Stimulated activated CD4-positive, alpha-beta T cell treated with anti-CD3 and anti-CD28 coated beads, TNF-alpha, amount 100 ng/mL, for 1 hour (primary cell): ENCODE measurements around the gene KRTAP4-8.
"Not testable (repeated sequence)": the region's sequence is repeated elsewhere in the genome, so short reads cannot be mapped to it uniquely, and the experiment has no call there.

Experiments used
- DNase-seq, 3 donors: peaks; one replicate each; pipeline ENCODE4 v3.0.0-alpha.2; 2020; ENCODE audit warnings: low read depth in 3 of 3, low spot score in 1 of 3

Gene KRTAP4-8

DNA sequence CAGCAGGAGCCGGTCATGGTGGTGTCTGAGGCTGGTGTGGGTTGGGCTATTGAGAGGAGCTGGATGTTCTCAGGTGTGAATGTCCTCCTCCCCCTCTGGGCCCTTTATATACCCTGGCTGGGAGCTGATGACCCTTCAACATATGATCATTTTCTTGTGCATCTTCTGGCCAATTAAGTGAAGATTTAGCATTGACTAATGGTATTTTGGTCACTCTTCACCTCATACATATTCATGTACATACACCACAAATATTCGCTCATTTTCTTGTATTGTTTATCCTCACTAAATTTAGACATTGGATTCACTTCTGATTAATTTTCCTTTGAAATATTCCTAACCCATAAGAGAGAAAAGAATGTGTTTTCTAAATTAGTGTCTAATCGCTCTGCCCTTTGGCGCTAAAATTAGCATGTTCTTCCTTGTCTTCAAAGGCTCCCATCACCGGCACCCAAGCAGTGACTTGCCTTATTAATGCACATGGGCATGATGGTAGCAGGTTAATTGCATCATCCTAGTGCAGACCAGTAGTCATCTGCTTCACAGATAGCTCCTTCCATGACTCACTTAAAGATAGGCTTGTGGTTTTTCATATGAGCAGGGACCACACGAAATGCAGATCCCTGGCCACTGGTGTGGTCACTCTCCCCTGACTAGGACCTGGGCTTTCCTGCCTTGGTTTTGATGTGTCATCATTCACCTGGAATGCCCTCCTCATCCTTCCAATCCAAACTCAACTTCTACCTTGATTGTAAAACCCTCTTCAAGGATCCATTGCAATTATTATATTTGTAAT, 31.9 kb downstream of the KRTAP4-8 start, which contains the start of gene KRTAP2-4:
KRTAP2-4 (minus strand) TSS at position 51 of the 796 bp plus-strand sequence; CDS start at position 17, 34 bp downstream.
- DNase-seq: no peak

DNA sequence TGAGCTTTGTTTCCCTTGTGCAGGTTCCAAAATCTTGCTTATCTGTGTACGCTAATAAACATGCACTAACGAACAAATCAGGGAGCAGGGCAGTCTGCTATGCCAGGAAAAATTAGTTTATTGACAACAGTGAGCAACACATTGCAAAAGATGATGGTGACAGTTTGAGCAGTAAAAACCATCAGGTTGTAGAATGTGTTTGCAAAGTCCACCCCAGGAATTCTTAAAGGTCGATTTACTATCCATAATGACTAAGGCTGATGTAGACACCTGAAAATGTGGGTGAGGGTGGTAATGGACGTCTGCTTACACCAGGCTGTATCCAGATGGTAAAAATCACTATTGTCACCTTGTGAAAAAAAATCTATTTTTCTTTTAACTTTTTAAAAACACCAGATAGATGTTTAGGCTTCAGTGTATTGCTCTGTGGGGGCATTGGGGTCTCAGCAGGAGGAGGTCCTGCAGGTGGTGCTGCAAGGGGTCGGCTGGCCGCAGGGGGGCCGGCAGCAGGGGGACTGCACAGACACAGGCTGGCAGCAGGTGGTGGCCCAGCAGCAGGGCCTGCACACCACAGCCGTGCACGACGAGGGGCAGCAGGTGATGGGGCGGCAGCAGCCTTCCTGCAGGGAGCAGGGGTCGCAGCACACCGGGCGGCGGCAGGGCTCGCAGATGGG, 32.8 kb downstream of the KRTAP4-8 start:
- DNase-seq: not testable (repeated sequence)

DNA sequence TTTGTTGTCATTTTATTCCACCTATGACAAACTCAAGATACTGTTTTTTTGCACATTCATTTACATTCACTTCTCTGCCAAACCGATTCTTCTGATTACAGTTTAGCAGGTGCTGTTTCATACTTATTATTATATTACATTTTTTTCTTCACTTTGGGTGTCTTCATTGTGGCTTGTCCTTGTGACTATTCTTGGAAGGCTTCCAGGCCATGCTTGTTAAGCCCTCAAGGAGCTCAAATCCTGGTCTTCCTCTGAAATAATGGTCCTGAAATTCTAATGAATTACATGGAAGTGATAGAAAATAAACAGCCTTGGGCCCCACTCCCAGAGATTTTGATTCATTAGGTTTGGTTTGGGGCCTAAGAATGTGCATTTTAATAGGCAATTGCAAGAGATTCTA, 33.6 kb downstream of the KRTAP4-8 start:
- no peak for DNase-seq

DNA sequence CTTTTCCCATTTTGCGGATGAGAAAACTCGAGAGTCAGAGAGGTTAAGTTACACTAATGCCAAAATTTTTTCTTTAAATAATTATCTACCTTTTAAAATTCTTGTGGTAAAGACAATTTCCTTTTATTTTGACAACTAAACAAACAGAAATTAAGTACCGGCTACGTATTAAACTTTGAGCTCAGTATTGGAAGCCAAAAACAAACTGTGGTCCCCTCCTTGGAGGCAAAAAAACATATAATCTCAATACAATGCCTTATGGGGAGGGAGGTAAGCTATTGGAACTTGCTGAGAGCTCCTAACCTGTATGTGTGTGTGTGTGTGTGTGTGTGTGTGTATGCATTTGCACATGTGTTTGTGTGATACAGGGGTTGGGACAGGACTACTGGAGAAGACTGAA, 34.5 kb downstream of the KRTAP4-8 start:
- no peak for DNase-seq

DNA sequence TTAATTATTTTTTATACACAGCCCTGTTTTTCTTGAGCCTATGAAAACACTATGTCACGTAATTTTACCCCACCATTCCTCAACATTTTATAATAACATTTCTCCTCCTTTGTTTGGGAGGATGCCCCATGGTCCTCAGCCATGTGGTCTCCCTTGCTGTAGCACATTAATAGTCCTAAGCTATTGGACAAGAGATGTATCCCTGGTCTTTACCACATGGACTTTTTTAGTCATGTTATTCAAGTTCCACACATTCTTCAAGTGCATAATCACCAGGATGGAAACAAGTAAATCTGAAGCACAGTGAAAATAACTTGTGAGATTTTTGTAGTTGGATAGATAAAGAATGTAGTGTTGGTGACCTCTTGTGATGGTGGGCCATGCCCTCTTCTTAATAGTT, 36.0 kb downstream of the KRTAP4-8 start:
- no peak for DNase-seq

DNA sequence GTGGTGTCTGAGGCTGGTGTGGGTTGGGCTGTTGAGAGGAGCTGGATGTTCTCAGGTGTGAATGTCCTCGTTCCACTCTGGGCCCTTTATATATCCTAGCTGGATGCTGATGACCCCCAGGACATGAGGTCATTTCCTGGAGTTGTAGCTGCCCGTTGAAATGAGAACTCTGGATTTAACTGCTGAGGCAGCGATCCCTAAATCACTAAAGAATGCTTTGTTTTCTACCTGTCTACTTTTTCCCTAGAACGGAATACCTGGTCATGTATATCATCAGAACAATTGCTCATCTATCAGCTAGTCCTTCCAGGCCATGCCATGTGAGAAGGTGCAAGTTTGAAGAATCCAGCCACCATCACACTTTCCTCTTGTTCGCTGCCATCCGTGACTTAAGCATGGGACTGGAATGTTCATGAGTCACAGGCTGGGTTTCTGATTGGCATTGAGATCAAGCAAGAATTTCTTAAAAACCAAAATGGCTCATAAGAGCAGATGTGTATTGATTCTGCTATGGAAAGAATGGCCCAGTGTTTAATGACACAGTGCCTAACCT, 37.8 kb downstream of the KRTAP4-8 start, which contains the start of gene KRTAP2-3:
KRTAP2-3 (minus strand) TSS at position 63 of the 553 bp plus-strand sequence. CDS start 64 bp downstream, outside the sequence.
- no peak for DNase-seq

DNA sequence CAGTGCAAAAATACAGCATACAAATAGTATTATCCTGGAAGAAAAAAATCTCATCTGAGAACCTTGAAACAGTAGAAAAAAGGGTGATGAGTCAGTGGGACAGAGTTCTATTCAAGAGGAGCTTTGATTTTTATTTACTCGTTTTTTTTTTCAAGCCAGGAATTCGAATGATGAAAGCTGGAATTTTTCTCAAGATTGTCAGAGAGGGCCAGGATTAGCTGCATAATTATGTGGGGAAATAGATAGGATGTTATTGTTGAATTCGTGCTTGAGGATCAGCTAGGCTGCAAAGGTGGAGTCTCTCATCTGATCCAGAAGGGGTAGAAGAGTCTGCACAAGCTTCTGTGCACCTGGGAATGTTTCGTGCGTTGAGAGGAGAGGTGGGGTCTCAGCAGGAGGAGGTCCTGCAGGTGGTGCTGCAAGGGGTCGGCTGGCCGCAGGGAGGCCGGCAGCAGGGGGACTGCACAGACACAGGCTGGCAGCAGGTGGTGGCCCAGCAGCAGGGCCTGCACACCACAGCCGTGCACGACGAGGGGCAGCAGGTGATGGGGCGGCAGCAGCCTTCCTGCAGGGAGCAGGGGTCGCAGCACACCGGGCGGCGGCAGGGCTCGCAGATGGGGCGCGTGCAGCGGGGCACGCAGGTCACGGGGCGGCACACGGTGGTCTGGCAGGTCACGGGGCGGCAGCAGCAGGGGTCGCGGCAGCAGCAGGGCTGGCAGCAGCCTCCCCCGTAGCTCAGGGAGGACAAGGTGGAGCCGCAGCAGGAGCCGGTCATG, 38.5 kb downstream of the KRTAP4-8 start:
- not testable (repeated sequence) for DNase-seq

DNA sequence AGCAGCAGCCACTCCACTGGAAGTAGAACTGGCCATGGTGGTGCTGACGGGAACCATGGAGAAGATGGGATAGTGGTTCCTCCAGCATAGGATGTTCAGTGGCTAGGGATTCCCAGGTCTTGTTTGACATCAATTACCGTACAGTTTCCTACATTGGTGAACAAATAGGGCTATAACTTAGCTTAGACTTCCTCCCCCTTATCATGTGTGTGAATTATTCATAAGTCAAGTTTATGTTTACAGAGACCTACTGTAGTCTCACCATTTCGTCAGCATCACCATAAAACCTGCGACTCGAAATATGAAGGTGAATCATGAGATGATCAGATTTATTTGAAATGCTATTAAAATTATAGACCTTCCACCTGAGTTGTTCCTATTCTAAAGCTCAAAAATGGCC, 39.2 kb downstream of the KRTAP4-8 start:
- no peak for DNase-seq

DNA sequence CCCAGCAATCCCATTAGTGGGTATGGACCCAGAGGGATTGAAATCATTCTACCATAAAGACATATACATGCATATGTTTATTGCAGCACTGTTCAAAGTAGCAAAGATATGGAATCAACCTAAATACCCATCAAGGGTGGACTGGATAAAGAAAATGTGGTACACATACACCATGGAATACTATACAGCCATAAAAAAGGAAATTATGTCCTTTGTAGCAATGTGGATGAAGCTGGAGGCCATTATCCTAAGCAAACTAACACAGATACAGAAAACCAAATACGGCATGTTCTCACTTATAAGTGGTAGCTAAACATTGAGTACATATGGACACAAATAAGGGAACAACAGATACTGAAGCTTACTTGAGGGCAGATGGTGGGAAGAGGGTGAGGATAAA, 40.4 kb downstream of the KRTAP4-8 start:
- no peak for DNase-seq

DNA sequence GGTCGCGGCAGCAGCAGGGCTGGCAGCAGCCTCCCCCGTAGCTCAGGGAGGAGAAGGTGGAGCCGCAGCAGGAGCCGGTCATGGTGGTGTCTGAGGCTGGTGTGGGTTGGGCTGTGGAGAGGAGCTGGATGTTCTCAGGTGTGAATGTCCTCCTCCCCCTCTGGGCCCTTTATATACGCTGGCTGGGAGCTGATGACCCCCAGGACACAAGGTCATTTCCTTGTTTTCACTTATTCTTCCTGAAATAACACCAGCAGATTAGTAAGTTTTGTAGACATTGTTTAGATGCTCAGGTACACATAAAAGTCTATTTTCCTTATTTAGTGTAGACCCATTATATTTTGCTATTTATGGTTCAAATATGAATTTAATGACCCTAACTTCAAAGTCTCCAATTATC, 42.8 kb downstream of the KRTAP4-8 start, which contains the start of gene KRTAP2-2:
KRTAP2-2 (minus strand) TSS at position 101 of the 400 bp plus-strand sequence; CDS start at position 82, 19 bp downstream.
- not testable (repeated sequence) for DNase-seq

DNA sequence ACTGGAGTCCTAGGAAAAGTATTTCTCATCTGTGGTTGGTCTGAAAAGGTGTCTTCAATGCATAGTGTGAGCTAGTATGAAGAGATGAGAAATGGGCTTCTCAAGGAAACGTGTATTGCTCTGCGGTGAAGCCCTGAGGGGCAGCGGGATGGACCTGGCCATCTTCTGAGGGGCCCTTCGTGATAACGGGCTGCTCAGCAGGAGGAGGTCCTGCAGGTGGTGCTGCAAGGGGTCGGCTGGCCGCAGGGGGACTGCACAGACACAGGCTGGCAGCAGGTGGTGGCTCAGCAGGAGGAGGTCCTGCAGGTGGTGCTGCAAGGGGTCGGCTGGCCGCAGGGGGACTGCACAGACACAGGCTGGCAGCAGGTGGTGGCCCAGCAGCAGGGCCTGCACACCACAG, 43.4 kb downstream of the KRTAP4-8 start:
- DNase-seq: not testable (repeated sequence)

DNA sequence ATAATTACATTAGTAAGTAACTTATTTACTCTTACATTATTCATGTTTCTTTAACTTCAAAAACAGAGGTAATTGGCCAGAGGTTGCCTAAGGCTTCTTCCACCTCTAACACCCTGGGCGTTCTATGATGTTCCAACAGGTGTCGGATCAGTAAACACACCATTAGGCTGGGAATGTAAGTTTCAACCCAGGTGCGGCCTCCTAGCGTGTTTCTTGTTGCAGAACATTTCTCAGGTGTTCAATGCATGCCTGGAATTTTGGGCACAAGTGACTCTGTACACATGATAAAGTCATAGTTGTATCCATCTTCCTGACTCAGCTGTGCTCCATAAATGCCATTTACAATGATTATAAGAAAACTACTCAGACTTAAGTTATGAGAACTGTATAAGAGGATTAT, 43.9 kb downstream of the KRTAP4-8 start:
- no peak for DNase-seq

DNA sequence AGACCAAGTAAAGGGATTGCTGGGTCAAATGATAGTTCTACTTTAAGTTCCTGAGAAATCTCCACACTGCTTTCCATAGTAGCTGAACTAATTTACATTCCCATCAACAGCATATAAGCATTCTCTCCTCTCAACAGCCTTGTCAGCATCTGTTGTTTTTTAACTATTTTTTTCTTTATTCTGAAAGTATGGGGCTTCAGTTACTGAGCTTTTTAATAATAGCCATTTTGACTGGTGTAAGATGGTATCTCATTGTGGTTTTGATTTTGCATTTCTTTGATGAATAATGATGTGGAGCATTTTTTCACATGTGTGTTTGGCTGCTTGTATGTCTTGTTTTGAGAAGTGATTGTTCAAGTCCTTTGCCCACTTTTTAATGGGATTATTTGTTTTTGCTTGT, 45.4 kb downstream of the KRTAP4-8 start:
- DNase-seq: no peak

DNA sequence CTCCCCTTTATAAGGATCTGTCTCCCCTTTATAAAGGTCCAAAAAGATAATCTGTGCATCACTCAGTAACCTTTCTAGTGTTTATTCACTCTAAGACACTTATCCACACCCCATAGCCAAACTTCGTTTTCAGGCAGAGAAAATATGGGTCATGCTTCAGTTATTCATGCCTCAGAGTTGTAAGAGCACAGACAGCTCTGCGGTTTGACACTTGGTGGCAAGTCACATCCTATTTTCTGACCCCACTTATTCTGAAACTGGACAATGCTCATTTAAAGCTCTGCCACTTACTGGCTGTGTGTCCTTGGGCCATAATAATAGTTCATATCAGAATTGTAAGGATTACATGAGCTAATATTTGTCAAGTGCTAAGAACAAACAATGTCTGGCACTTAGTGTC, 48.8 kb downstream of the KRTAP4-8 start:
- DNase-seq: no peak

DNA sequence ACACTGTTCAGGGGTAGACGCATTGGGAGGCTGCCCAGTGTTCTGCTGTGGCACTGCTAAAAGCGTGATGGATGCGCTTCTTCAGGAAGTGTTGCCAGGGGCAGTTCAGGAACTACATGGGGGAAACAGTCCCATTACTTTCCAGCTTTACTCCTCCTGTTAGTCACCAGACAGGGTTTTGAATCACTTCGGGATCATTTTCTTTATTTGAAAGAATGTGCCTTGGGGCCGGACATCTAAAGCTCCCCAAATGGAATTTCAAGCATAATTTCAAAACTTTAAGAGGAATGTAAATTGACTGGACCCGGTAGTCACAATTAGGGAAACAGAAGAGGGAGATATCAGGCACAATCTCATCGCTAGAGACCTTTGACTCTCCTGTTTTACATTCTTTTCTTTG, 49.5 kb downstream of the KRTAP4-8 start:
- no peak for DNase-seq
